Right renal pelvis (tissue), 4 donors: ENCODE results near the gene ARRB1. TPM values are rescaled to one million over a fixed set of nuclear protein-coding genes. Genes with fewer than 3 reads are reported as not detected.
A peak's percentile ranks its signal among the peaks of the same experiment; 100 is the strongest.

Experiments
- DNase-seq, 4 donors: peaks; one replicate each; pipeline ENCODE4 v3.0.0-alpha.2; 2013; ENCODE audit warnings: low read depth in 4 of 4, low spot score in 3 of 4, missing footprints in 1 of 4
- polyA plus RNA-seq, 4 donors: library from polyadenylated mRNA; unstranded; fragments of 120-200 nt; gene quantifications; one replicate each; pipeline ENCODE4 v1.2.1, GENCODE V29; 2013; ENCODE audit not compliant: insufficient read length in 4 of 4

ARRB1 gene
- polyA plus RNA-seq, 4 donors, result 24.1 to 28.6 (median 26.0) TPM

DNA sequence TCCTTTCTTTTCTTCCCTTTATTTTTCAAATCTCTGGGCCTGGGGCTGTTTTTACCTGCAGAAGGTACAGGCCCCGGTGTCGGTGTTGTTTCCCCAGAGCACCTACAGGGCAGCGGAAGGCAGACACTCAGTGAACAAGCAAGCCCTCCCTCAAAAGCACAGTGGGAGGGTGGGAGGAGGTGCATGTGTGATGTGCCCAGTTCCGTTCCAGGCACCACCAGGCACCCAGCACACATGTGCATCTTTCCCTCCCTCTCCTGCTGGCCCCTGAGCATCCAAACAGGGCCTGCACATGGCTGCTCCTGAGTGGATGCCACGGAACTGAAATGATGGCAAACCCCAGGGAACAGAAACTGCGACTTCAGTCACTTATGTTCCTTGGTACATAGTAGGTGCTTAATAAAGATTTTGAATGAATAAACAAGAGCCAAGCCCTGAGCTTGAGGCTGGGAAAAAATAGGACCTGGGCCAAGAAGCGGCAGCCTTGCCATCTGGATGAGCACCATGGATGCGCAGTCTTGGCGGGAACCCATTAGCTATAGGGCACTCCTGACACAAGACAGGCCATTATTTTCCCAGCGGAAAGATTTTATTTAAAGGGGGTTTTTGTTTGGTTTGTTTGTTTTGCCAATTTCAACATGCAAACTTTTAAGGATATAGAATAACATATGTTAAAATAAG lies 47.8 kb downstream of the ARRB1 start:
- DNase-seq, result no peak

DNA sequence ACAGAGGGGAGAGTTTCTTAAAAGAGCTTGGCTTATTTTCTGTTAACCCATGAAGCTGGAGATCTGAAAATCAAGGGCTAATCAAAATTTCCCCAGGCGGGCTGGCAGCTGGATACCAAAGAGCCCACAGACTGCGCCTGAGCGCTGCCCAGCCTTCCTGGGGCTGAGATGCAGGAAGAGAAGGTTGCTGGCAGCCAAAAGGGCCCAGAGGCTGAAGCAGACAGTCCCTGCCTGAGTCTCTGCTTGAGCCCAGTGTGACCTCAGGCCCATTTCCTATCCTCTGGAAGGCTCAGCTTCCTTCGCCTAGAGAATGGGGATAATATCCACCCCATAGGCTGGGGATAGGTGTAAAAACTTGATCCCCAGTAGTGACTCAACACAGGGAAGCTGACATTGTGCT lies 49.1 kb downstream of the ARRB1 start:
- no peak for DNase-seq

DNA sequence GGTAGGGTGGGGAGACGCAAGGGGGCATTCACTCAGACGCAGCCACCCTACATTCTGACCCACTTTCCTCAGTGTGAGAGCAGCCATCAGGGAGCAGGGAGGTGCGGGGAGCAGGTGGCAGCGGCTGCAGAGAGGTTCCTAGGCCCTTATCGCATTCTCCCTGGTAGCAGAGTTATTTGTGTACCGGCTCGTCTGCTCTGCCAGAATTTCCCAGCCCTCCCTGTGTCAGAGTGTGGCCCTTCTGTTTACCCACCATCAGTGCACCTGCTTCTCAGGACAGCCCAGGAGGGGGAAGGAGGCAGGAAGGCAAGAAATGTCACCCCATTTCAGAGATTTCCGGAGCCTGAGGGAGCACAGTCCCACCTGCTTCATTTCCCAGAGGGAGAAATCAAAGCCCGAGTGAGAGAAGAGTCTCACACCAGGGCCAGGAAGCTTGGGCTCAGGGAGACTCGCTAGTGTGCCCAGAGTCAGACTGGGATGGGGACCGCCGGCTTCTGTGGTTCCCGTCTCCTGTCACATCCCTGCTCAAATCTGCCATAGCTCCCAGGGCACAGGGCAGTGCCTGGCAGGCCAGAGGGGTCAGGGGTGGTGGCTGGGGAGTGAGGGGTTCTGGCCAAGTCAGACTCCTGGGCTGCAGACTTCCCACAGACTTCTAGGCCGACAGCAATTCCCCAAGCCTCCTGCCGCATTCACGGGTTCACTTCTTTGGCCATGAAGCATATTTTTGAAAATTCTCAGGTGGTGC lies 49.7 kb downstream of the ARRB1 start:
- no peak for DNase-seq

DNA sequence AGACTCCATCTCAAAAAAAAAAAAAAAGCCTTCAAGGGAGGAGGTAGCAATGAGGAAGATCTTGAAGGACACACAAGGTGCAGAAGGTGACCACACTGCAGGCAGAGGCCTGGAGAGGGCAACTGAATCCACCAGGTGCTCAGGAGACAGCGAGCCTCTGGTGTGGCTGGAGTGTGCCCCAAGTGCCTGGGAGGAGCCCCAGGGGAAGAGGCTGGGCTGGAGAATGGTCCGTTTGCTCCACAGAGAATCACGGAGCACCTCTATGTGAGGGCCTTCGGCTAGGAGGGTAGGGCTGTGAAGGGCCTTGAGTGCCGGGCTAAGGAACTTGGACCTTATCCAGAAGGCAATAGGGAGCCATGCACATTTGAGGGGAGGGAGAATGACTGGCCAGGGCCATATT lies 50.3 kb downstream of the ARRB1 start:
- no peak for DNase-seq

DNA sequence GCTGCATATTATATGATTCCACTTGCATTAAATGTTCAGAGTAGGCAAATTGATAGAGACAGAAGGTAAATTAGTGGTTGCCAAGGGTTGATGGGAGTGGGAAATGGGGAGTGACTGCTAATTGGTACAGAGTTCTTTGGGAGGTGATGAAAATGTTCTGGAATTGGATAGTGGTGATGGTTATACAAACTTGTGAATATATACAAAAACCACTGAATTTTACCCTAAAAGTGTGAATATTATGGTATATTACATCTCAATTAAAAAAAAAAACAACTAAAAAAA lies 52.5 kb downstream of the ARRB1 start:
- DNase-seq, result no peak

GRCh38 chr11:75298191-75298975 lies 53.1 kb downstream of the ARRB1 start:
- no peak for DNase-seq

DNA sequence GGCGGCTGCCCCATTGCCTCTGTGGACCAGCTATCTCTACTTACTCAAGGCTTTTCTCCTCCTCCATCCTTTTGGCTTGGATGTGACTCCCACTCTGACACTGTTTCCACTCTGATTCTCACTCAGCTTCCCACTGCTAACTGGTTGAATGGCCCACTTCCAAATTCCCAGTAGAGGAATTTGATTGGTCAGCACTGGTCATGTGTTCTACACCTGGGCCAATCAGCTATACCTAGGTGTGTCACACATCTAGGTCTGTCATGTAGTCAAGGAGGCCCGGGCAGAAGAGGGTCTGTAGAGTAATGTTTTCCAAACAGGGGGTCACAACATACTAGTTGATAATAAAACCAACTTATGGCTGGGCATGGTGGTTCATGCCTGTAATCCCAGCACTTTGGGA lies 57.6 kb downstream of the ARRB1 start:
- DNase-seq, result no peak

DNA sequence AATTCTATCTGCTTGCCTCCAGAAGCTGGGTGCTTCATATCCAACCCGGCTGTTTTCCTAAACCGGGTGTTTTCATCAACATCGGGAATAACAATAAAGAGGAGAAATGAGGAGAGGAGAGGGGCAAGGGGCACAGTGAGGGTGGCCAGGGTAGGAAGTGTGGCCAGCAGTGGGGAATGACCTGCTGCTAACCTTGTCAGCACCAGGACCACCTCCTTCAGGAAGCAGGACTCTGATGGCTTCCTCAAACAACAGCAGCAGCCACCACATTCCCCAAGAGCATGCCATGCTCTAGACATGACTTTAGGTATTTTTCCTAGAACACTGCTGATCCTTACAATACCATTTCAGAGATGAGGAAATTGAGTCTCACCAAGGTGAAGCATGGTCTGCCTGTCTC lies 58.5 kb downstream of the ARRB1 start:
- no peak for DNase-seq

DNA sequence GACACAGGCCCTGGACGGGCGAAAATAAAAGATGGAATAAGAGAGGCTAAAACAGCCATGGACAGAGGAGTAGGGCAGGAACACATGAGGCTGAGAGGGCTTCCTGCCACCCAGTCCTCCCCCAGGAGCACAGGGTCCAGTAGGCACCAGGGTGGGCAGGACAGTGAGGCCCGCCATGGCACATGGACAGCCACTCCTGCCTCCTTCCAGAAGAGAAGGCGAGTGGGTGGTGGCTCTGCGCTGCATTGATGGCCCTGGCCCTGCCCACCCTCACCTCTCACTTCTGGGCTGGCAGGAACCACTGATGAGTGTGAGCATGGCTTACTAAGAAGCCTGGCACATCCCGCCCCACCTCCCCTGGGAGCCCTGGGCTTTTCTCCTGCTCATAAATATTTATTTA lies 59.7 kb downstream of the ARRB1 start:
- no peak for DNase-seq

DNA sequence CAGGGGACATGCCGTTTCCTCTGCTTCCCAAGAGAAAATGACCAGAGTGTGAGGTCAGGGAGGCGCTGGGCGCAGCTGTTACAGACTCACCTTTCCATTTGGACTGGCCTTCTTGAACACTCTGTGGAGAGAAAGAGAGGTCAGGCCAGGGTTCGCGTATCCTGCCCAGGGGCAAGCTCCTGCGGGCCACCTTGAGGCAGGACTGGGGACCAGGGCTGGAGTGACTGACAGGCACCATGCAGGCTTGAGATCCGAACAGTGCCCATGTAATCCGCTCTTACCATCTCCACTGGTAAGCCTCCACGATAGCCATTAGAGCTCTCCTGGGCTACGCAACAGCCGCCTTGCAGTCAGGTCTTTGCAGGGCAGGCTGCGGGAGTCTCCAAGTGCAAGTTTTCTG lies 61.5 kb downstream of the ARRB1 start:
- DNase-seq, result no peak

DNA sequence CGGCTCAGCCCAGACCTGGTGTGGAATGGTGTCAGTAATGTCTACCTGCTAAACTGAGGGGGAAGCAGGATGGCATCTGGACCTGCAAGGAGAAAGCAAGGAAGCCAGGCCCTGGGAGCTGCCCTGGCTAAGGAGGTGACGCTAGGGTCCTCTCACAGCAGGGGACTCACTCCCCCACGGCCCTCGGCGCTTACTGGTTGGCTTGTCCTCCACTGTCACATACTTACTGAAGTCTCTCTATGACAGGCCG lies 62.0 kb downstream of the ARRB1 start:
- DNase-seq, result no peak

GRCh38 chr11:75287579-75287978 lies 63.9 kb downstream of the ARRB1 start:
- DNase-seq, result no peak

GRCh38 chr11:75286826-75287465 lies 64.5 kb downstream of the ARRB1 start:
- no peak for DNase-seq

DNA sequence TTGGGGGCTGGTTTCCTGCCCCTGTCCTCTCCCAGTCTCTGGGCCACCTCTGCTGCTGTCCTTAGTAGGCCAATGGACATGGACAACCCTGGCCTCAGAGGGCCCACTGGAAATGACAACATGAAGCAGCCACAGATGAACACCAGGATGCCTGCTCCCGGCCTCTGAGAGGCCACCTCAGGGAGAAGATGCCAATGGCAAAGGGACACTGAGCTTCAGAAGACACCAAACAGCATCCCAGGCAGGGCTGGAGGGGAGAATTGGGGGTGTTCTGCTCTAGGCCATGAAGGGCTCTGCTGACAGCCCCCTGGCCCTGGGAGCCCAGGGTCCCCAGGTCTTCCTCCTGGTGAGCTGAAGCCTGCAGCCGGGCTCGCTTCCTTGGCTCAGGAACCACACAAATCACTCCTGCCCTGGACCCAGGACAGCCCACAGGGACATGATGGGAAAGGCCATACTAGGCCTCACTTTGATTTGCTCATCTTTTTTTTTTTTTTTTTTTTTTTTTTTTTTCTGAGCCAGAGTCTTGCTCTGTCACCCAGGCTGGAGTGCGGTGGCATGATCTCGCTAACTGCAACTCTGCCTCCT lies 65.6 kb downstream of the ARRB1 start:
- no peak for DNase-seq

- DNase-seq, result no peak
Measured at GRCh38 chr11:75283391-75283931, 68.0 kb downstream of the ARRB1 start.

DNA sequence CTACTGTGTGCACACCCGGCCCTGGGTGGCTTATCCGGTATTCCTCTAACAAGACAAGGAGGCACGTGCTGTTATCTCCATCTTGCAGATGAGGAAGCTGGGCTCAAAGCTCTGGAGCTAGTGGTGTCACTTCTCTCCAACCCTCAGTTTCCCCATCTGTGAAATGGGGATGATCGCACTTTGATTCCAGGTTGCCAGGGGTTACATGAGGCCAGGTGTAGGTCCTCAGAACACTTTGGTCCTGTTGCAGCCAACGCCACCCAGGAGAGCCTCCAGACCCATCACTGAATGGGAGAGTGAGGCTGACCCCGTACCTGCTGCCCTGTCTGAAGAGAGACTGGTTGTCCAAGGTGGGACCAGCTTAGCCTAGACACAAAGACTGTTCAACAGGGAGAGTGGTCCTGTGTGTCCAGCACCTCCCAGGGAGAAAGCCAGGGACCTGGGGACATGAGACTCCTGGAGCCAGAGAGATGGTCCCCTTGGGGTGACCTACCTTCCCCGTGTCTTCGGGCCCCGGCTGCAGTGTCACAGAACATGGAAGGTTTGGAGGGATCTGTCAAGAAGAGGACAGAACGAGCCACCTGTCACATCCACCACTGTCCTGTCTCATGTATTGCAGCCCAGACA lies 69.9 kb downstream of the ARRB1 start:
- DNase-seq, result no peak

- DNase-seq, result no peak
Measured at GRCh38 chr11:75280770-75281468, 70.5 kb downstream of the ARRB1 start.

- DNase-seq, result peak; percentile 52 to 70 (median 54)
Measured at GRCh38 chr11:75280227-75280701, 71.2 kb downstream of the ARRB1 start.

DNA sequence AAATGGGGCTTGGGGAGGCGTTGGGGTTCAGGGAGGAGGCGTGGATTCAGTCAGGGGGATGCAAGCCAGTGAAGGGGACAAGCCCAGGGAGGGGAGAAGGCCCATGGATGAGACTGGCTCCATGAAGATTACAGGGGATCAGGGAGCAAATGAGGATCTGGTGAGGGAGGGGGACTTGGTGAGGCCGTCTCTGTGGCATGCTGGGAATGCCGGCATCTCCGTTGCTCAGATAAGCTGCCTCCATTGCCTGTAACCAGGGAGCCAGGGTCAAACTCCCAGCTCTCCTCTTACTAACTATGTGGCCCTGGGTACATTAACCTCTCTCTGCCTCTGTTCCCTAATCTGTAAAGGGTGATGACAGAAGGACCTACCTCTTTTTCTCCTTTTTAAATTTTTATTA lies 72.2 kb downstream of the ARRB1 start:
- DNase-seq, result no peak
